ENCODE measurements around the gene CES5A.
"Not testable (repeated sequence)": the region's sequence is repeated elsewhere in the genome, so short reads cannot be mapped to it uniquely, and the experiment has no call there.

CES5A gene

DNA sequence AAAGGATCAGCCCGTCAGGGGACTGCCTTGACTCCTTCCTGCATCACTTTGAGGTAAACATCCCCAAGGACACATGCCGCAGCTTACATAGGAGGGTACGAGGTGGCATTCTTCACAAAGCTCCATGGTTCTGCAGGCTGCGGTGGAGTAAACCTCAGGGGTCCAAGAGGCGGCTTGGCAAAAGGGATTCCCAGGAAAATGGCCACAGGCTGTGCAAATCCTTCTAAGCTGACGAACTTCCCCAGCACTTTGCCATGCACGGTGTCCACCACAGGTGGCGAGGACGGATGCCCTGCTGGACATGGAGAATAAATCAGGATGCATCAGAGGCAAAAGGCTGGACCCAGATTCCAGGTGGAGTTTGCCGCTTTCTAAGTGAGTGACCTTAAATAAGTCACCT is 46.5 kb downstream of the CES5A start:
- no peak for DNase-seq

- no peak for DNase-seq
Observed at GRCh38 chr16:55825115-55825728, 50.0 kb downstream of the CES5A start.

- no peak for DNase-seq
Observed at GRCh38 chr16:55824473-55825000, 50.6 kb downstream of the CES5A start.

- DNase-seq, result no peak
Observed at GRCh38 chr16:55822280-55822810, 52.8 kb downstream of the CES5A start.

DNA sequence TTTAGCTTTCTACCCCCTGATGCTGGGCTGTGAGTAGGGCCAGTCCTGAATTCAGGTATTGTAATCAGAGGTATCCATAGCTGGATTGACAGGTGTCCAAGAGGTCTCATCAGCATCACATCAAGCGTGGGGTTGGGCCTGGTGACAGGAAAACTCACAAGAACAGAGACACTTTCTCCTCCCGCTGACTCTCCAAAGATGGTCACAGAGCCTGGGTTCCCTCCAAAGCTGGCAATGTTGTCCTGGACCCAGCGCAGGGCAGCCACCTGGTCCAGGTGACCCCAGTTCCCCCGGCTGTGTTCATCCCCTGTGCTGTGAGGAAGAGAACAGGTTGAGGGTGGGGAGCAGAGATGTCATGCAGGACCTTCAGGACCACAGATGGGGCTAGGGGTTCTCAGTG is 54.0 kb downstream of the CES5A start:
- no peak for DNase-seq

GRCh38 chr16:55820615-55821014 is 54.6 kb downstream of the CES5A start:
- DNase-seq, result no peak

DNA sequence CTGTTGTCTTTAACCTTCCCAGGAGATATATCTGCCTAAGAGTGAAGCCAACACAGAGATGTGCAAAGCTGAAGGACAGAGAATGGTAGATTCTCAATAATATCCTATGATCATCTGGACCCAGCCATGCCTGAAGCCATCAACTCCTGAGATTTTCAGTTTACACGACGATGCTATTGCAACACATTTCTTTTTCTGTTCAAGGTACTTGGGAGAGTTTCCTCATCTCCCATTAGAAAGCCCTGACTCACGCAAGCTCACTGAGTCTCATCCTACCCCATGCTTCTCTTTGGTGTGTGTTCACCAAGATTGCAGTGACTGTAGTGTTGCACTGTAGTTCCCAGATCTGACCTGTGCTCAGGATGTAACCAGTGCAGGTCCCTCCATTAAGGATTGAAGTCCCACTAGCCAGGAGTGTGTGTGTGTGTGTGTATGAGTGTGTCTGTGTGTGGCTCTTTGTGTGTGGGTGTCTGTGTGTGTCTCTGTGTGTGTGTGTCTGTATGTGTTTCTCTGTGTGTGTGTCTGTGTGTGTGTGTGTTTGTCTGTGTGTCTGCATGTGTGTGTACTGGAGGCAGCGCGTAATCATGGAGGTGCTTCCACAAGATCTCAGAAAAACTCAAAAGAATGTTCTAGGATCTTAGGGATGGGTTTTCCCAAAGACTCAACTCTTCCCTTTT is 57.8 kb downstream of the CES5A start:
- DNase-seq, result no peak

DNA sequence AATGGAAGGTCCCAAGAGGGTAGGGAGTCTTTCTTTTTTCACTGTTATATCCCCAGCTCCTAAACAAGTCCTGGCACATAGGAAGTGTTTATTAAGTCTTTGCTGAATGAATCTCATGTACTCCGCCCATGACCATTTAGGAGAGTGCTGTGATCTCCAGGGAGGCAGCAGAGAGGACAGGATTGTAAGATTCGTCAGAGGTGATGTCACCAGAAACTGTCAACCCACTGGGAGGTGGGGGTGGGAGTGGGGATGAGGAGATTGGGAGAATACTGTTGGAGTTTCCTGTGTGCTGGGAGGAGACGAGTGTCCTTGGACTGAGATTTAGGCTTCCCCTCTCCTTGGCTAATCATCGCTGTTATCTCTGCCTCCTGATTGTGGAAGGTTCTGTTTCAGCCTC is 59.0 kb downstream of the CES5A start:
- not testable (repeated sequence) for DNase-seq

GRCh38 chr16:55815320-55815719 is 59.9 kb downstream of the CES5A start:
- DNase-seq, result no peak

DNA sequence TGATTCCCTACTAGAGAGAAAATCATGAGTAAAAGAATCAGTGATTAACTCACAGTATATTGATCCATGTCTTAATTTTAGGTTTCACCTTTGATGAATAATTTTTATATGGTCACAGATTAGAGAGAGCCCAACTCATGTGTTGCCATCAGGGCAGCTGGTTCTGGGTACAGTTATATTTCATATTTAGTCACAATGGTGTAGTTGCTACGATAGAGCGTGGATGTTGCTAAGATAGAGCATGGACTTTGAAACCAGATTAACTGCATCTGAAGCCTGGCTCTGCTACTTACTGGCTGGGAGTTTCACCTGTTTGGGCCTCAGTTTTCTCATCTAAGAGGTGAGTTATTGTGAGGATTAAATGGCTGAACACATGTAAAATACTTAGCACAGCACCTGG is 61.0 kb downstream of the CES5A start:
- DNase-seq, result not testable (repeated sequence)

GRCh38 chr16:55813730-55814129 is 61.4 kb downstream of the CES5A start:
- DNase-seq, result not testable (repeated sequence)

GRCh38 chr16:55812951-55813350 is 62.2 kb downstream of the CES5A start:
- no peak for DNase-seq

- DNase-seq, result no peak
Observed at GRCh38 chr16:55811811-55812210, 63.4 kb downstream of the CES5A start.

- no peak for DNase-seq
Observed at GRCh38 chr16:55810451-55810961, 64.7 kb downstream of the CES5A start.

DNA sequence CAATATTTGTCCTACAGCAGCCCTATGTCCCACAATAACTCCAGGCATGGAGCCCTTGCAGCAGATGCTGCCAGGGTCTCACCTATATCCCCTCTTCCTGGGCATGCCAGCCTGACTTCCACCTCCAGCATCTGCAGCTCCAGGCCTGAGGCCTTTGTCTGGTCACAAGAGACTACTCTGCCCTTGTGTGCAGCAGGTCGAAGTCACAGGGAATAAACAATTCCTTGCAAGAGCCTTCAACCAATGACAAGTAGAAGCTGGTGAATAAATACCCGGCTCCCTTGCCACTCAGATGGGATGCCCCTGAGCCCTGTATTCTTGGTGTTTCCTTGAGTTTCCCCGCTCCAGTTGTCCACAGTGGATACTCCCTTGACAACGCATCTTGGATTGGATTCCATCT is 65.3 kb downstream of the CES5A start:
- DNase-seq, result no peak

DNA sequence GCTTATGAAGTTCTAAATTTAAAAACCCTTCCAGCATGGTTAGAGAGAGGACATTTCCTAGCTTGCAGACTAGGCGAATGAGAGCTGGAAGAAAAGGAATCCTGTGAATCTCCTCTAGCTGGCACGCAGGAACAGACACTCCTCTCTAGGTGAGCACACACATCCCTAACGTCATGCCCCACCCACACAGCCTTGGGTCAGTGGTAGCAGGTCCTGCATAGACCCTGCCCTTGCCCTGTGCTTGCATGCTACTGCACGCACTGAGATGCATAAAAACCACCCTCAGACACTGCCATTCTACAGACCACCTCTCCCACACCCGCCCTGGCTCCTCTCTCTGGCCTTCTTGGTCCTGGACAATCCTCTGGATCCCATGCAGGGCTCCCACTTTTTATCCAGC is 65.8 kb downstream of the CES5A start:
- DNase-seq, result no peak

- DNase-seq, result not testable (repeated sequence)
Observed at GRCh38 chr16:55808286-55808685, 66.9 kb downstream of the CES5A start.

GRCh38 chr16:55805104-55805503 is 70.1 kb downstream of the CES5A start:
- not testable (repeated sequence) for DNase-seq

DNA sequence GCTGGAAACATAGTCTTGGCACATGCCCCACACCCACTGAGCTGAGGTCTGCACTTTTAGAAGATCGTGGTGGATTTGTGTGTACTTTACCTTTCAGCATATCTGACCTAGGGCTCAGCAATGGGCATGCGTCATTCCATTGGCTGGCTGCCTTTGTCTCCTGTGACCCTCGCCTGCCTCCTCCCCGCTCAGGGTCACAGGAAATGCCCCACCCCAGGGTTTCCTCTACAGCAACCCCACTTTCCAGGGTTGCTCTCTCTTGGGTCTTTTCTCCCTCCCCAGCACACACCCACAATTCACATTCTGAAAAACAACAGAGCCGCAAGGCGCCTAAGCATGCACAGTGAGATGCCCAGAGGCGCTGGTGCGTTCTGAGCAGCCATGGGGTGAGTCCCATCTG is 71.5 kb downstream of the CES5A start:
- not testable (repeated sequence) for DNase-seq

Measured in activated T-cell treated with anti-CD3 and anti-CD28 coated beads, Interleukin-2, amount 50 U/mL, for 48 hours (primary cell).